Amniotic stem cell (primary cell): ENCODE data around the gene BPTF.
"Not testable (repeated sequence)": the region's sequence is repeated elsewhere in the genome, so short reads cannot be mapped to it uniquely, and the experiment has no call there.

Experiments
- DNase-seq: peaks from one replicate; lab custom pipeline; 2025; lab: John Stamatoyannopoulos, UW

The BPTF gene

GRCh38 chr17:67834634-67835033 lies 9.3 kb downstream of the BPTF start:
- no peak for DNase-seq

GRCh38 chr17:67836205-67836987 lies 11.1 kb downstream of the BPTF start:
- DNase-seq = no peak

GRCh38 chr17:67837965-67838364 lies 12.7 kb downstream of the BPTF start:
- DNase-seq = no peak

- DNase-seq = no peak
Measured at GRCh38 chr17:67838538-67838937, 13.2 kb downstream of the BPTF start.

GRCh38 chr17:67841992-67842391 lies 16.7 kb downstream of the BPTF start:
- DNase-seq = no peak

GRCh38 chr17:67842648-67843047 lies 17.3 kb downstream of the BPTF start:
- DNase-seq = no peak

GRCh38 chr17:67845374-67845773 lies 20.1 kb downstream of the BPTF start:
- DNase-seq = no peak

- DNase-seq = not testable (repeated sequence)
Measured at GRCh38 chr17:67848189-67848588, 22.9 kb downstream of the BPTF start.

GRCh38 chr17:67848846-67849245 lies 23.5 kb downstream of the BPTF start:
- DNase-seq = not testable (repeated sequence)

GRCh38 chr17:67850991-67851631 lies 25.8 kb downstream of the BPTF start:
- DNase-seq = no peak

- DNase-seq = no peak
Measured at GRCh38 chr17:67853703-67854102, 28.4 kb downstream of the BPTF start.

- no peak for DNase-seq
Measured at GRCh38 chr17:67854378-67854777, 29.1 kb downstream of the BPTF start.

GRCh38 chr17:67855504-67856324 lies 30.4 kb downstream of the BPTF start:
- no peak for DNase-seq

GRCh38 chr17:67856402-67856801 lies 31.1 kb downstream of the BPTF start:
- not testable (repeated sequence) for DNase-seq

- DNase-seq = no peak
Measured at GRCh38 chr17:67862614-67863217, 37.4 kb downstream of the BPTF start.

- no peak for DNase-seq
Measured at GRCh38 chr17:67863624-67864247, 38.4 kb downstream of the BPTF start.

GRCh38 chr17:67865438-67865837 lies 40.1 kb downstream of the BPTF start:
- no peak for DNase-seq

GRCh38 chr17:67867591-67867990 lies 42.3 kb downstream of the BPTF start:
- DNase-seq = no peak

GRCh38 chr17:67868176-67868575 lies 42.9 kb downstream of the BPTF start:
- DNase-seq = no peak

GRCh38 chr17:67879662-67880061 lies 54.4 kb downstream of the BPTF start:
- no peak for DNase-seq

- DNase-seq = no peak
Measured at GRCh38 chr17:67881083-67881482, 55.8 kb downstream of the BPTF start.

- DNase-seq = no peak
Measured at GRCh38 chr17:67884741-67885140, 59.4 kb downstream of the BPTF start.
